GM12874 (cell line): ENCODE results near the gene DGKB.

Experiments
- CTCF ChIP-seq: IDR thresholded peaks from 2 replicates; pipeline ENCODE4 v1.5.1; 2011; ENCODE audit warnings: low read depth, mild to moderate bottlenecking, control low read depth, low read length, moderate library complexity; ENCODE audit not compliant: insufficient read depth

DGKB gene

GRCh38 chr7:14892961-14893360, 9.6 kb downstream of the DGKB start:
- no peak for TF ChIP-seq CTCF

GRCh38 chr7:14891289-14891688, 11.3 kb downstream of the DGKB start:
- no peak for TF ChIP-seq CTCF

- no peak for TF ChIP-seq CTCF
Measured at GRCh38 chr7:14888962-14889361, 13.6 kb downstream of the DGKB start.

GRCh38 chr7:14886533-14886932, 16.0 kb downstream of the DGKB start:
- no peak for TF ChIP-seq CTCF

GRCh38 chr7:14875941-14876587, 26.5 kb downstream of the DGKB start:
- no peak for TF ChIP-seq CTCF

- TF ChIP-seq CTCF: no peak
Measured at GRCh38 chr7:14871880-14872279, 30.7 kb downstream of the DGKB start.

GRCh38 chr7:14870394-14870793, 32.2 kb downstream of the DGKB start:
- TF ChIP-seq CTCF: no peak
